Stimulated activated CD8-positive, alpha-beta memory T cell treated with anti-CD3 and anti-CD28 coated beads, Interleukin-4, amount 100 ng/mL, for 24 hours (primary cell): Measurements from ENCODE around the gene FYB2.
A peak's percentile ranks its signal among the peaks of the same experiment; 100 is the strongest.

Experiments used
- DNase-seq: peaks from one replicate; pipeline ENCODE4 v3.0.0-alpha.2; 2020; ENCODE audit warnings: low read depth

The FYB2 gene

DNA sequence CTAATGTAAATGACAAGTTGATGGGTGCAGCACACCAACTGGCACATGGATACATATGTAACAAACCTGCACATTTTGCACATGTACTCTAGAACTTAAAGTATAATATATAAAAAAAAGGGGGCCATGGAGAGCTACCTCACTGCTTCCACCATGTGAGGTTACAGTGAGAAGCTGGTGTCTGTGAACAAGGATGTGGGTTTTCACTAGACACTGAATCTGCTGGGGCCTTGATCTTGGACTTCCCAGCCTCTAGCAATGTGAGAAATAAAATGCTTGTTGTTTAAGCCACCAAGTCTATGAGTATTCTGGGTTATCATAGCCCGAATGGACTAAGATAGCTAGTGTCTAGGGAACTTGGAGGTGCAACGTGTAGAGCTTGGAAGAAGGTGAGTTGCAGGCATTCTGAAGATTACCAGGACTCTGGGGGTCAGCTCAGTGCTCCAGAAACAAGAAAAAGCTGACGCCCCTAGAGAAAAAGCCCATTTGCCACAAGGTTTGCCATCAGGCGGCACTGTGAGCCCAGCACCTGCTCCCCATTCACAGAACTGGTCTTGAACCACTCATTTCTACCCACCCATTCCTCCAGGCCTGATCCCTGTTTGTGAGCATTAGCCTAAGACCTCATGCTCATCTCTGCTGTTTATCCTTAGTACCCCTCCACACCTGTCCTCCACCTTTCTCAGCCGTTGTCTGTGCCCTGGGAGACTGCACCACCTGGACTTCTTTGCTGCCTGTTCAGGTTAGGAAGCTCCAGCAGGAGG lies 15.1 kb upstream of the FYB2 start:
- DNase-seq = no peak

DNA sequence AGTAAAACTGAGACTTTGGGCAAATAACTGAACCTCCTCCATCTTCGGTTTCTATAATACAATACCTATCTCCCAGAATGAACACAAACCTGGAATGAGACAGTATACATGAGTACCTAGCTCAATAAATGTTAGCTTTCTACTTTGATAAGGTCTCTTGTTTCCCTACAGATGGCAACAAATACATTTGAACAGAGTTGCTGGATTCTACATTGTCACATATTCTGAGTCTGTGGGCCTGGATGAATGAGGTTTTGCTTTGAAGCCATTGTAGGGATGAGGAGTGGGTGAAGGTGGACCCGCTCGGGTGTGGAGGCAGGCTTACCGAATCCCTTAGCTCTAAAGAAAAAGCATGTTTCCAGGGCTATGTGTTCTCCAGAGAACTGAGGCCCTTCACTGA lies 13.9 kb upstream of the FYB2 start:
- no peak for DNase-seq

DNA sequence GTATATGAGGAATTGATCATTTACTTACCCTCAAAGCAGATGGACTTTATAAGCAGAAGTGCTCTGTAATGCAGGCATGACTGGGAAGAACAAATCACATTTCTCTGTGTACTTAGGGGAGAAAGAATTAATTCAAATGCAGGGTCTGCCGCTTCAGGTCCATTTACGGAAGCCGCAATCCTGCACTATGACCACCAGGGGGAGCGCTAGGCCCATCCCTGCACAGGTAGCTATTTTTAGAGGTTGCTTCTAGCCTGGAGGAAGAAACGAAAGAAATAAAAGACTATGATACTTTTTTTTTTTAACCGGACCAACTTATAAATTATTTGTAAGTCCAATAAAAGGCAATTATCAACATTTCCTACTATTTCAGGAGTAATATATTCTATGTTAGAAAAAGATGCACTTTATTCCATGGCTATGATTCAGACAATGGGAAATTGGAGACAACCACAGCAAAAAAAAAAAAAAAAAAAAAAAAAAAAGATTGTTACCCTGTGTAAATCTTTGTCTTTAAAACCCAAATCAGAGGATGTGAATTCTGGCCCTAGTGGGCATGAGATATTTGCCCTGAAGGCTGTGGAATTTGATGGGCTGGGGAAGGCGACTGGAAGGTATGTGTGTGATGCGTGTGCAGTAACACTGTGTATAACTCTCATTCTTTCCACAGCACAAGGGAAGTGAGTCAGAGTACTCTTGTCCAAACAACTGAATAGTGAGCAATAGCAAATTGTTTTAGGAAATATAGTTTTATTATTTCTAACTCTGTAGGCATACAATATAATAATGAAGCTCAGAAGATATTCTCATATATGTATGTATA lies 12.9 kb upstream of the FYB2 start:
- DNase-seq = peak; percentile 38

DNA sequence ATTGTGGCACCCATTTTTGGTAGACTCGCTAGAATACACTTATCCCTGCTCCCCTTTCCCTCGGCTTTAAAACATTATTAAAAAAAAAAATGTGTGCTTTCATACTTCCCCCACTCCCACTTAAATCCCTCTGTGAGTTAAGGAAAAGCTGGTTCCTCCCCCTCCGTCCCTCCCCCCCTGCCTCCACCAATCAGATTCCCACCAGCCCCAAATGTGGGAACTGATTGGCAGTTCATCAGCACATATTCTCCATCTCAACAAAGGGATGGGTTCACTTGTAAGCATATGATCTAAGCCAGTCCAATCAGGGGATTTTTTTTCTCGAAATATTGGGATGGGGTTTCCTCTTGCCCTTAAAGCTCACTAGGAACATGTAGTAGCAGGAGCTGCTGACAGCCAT lies 10.8 kb upstream of the FYB2 start:
- DNase-seq = no peak

DNA sequence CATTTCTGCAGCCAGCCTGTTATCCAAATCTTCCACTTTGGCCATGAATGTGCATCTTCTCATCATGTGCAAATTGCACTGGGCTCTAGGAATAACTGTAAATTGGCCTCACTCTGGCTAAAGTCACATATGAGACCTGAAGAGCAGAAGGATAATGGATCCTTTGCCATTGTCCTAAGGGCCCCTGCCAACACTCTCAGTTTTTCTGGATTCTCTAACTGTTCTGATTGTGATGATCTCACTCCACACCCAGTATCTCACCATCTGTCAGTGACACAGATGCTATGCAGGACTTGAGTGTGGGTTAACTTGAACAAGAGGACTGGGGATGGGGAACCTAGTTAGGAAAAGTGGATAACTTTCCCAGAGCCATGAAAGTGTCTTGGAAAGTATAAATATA lies 8.5 kb upstream of the FYB2 start:
- DNase-seq = no peak

DNA sequence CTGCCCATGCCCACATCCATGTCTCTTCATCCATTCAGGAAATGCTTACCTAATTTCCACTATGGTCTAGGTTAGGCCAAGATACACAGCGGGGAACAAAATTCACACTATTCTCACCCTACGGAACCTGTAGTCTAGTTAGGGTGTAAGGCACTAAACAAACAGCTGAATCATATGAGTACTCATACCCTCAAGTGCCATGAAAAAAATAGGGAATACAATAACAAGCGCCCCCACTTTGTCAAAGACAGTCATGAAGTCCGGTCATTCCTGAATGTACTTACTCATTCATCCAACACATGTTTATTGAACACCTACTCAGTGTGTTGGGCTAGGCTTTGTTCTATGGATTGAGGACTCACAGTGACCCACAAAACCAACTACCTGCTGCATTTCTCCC lies 6.2 kb upstream of the FYB2 start:
- DNase-seq = no peak

DNA sequence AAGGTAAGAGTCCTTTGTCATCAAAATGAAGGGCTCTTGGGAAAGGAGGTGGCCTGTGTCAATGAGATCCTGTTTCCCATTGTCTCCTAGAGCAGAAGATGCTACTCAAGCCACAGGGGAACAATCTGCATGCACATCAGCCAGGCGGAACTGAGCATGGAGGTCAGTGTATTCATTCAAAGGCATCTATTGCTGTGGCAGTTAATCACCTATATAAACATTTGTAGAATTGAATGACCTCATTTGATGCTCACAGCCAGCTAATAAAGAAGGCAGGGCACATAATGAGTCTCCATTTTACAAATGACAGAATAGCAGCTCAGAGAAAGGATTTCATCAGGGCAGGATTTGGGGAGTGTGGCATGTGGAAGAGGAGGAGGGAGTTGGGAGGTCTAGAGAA lies 5.7 kb upstream of the FYB2 start:
- no peak for DNase-seq

DNA sequence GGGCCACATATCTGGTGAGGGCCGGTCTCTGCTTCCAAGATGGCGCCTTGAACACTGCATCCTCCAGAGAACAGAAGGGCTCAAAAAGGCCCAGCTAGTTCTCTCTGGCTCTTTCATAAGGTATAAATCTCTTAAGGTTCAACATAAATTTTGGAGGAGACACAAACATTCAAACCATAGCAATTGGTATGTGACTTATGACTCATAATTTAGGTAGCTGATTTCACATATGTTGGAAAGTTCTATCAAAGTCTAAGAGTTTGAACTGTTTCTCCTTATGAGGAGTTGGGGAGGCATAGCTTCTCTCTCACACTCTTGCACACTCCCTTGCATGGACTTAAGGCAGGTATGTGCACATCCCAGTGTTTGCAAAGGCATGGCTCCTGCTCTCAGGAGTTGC lies 5.1 kb upstream of the FYB2 start:
- no peak for DNase-seq

DNA sequence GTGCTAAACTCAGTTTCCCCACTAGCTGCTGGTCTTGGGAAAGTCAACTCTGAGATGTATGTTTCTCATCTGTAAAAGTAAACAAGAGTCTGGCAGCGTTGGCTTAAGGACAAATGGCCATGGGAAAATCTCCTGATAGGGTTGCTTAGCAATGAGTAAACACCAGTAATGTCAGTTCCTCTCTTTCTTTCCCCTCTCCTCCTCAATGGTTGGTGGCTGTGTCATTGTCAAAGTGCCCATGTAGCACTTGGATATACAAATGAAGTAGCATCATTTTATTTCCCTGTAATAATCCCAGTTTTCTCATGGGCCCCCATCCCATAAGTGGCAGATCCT lies 2.2 kb upstream of the FYB2 start:
- DNase-seq = no peak

DNA sequence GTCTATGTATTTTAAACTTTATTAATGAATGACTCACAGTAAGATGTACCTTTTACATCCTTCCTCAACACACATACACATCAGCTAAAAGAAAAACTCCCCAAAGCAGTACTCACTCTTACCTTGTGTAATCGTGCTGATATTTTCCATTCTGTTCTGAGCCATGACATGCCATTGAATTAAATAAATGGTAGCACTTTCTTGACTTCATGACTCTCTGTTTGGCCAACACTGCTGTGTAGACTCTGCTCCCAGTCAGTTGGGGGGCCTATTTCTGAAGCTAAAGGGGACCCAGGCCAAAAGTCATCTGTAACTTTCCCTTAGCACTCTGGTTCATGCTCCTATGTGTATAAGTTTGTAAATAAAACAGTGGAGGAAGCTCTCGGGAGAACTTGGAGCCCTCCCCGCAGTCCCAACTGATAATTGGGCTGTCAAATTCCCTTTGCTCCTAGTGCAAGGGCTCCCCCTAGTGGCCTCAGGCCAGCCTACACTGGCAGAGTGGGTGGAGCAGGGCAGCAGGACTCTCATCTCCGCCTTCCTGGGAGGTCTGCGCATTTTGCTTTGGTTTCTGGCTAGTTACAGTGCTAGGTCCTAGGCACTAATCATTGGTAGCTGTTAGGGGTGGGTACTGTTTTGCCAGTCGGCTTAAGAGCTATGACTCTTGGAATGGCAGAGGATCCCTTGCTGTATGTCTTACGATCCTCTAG lies 1.7 kb upstream of the FYB2 start:
- DNase-seq = peak; percentile 59

DNA sequence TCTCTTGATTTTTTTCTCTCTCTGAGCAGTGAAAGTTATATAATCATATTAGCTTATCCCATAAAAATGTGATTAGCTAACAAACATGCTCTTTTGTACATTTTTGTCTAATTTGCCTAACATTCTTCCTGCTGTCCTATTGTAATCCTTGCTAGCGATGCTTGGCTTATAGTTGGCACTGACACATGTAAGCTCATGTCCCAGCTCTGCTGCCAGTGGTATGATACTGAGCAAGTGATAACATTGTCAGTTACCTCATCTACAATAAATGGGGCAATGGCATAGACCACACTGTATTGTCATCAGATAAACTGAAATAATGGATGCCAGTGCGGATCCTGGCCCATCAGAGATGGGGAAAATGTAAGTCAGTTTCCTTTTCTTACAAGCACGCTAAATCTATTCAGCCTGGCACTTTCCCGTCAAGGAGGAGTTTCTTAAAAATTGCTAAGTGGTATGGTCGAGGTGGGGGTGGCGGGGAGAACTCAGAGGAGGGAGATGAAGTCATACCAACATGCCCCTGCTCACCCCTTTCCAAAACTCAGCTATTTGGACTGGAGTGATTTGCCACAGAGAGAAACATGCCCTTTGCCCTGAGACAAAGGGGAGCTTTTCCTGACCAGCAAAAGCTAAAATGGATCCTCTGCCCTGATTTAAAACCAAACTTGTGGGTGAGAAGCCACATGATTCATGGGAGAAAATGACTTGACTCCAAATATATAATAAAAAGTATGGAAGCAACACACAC lies 1.3 kb downstream of the FYB2 start:
- DNase-seq = no peak

DNA sequence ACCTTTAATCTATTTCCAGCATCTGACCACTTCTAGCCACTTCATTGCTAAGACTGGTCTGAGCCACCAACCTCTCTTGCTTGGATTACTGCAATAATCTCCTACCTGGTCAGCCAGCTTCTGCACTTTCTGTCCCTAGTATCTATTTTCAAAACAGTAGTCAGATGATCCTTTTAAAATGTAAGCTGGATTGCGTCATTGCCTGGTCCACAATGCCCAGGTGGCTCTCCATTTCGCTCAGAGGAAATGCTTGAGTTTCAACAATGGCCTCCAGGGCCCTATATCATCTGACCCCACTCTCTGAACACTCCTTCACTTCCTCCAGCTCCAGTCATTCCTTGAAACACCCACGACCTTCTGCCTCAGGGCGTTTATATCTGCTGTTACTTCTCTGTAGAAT lies 2.3 kb downstream of the FYB2 start:
- DNase-seq = no peak

DNA sequence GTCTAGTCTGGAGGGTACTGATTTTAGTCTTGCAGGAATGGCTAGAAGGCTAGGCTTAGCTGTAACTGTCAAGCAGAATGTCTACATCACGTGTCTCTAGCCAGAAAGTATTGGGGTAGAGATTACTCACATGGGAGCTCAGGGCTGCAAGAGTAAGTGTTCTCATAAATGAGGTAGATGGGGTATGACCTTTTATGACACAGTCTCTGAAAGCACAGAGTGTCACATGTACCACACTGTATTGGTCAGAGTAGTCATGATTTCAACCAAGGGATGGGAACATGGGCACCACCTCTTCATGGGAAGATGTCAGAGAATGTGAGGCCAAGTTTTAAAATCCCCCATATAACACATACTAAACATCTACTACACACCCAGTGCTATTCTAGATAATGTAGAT lies 2.9 kb downstream of the FYB2 start:
- DNase-seq = no peak

DNA sequence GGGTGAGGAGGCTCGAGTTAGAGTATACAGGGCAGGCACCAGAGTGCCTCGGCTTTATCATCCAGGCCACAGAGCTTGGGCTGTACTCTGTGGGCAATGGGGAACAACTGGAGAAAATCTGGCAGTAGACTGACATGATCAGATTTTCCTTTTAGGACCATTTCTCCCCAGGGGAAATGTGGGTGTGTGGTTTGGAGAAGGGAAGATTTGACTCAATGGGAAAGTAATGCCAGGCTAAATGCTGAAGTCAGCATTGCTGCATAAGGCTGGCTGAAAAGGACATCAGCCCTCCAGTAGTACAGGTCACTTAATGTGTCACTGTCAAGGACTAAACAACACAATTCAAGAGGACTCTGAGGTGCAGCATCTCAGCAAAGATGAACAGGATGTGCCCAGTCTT lies 5.0 kb downstream of the FYB2 start:
- DNase-seq = no peak

DNA sequence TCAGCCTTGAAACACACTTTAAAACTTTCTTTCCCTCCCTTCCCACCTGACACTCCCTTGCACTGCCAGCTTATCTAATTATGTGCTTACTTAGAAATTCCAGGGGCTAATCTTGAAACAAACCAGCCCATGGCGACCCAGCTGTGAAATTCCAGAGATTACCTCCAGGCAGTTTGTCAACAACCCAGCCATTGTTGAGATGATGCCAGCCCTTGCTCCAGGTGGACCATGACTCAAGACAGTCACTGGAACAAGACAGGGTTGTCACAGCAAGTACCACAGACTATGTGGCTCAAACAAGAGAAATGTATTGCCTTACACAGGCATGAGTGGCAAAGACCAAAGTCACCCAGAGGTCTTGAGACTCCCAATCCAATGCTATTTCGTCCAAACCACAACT lies 7.9 kb downstream of the FYB2 start:
- DNase-seq = no peak

DNA sequence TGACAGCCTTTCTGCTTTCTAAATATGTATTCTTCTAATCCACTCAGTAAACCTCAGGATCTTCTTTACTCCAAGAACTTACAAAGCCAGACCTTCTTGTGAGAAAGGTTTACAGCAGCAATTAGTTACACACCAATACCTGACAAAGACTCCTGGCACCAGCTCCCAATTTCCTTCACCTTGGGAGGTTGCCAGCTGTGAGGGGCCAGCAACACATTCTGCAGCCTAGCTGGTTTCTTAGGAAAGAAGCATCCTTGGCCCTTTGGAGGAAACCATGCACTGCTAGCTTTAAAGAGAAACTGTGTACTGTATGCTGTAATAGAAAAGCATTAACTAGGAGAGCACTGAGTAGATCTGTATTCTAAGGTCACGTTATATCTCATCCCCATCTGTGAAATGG lies 10.8 kb downstream of the FYB2 start:
- DNase-seq = no peak

DNA sequence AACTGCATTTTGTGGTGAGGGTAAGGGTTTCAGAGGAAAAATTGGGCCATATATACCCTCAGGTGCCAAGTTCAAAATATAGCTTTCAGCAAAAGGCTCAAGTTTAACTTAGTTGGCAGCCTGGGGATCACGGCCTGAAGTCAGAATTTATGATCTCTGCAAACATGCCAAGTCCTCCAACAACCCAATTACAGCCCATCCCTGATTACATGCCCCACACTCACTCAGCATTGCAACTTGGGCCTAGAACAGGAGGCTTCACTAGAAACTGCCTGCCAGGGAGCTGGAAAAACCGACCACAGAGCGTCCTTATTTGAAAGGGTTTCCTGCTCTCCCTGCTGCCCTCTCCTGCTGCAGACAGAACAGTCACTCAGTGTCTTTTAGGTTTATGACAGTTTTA lies 12.4 kb downstream of the FYB2 start:
- no peak for DNase-seq

DNA sequence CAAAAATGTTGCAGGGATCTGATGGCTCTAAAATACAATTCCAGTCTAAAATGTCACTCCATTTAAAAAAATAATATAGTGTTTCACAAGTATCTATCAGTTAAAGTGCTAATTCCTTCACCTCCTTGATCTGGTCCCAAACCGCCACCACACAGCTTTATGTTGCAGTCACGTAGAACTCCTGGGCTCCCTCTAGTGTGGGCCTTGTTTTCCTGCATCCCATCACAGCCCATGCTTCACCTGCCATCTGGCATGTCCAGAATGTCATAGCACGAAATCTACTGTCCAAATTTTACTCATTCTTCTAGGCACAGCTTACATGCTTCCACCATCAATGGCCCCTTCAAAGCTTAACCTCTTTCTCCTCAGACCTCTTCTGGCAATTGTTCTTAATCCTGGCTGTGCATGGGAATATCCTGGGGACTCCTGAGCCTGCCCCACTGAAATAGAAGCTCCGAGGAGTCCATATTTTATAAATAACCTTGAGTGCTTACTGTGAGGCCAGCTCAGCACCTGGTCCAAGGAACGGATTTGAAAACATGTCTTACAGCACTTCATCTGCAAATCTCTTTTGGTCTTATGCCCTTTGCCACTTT lies 15.5 kb downstream of the FYB2 start:
- DNase-seq = no peak

DNA sequence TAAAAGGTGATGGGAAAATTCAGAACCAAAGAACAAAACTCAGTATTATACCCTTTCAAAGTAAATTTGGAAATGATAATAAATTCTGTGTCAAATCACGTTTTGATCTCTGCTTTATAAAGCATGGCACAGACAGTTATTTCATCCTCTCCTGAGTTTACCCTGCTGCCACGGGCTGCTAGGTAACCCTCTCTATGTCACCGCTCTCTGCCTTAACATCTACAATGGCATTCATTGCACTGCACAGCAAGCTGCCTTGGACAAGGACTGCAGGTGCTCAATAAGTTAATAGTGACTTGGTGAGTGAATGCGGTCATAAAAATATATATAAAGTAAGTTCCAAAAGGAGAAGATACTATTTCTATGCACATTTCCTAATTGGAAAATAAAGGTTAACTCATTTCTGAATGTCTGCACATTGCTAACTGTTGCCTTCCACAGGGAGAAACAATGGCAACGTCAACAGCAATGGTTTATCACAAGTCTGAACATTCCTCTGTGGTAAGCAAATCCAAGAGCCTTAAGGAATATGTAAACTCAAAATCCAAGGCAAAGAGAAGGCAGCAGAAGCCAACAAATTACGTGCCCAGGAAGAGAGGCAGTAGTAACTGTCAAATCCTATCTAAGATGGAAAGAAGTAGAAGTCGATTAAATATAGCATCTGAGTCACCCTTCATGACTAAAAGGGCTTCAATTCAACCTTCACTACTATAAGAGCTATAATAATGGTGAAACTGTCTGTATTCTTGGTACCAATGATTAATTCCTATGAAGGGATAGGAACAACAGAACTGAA lies 19.4 kb downstream of the FYB2 start:
- DNase-seq = no peak

DNA sequence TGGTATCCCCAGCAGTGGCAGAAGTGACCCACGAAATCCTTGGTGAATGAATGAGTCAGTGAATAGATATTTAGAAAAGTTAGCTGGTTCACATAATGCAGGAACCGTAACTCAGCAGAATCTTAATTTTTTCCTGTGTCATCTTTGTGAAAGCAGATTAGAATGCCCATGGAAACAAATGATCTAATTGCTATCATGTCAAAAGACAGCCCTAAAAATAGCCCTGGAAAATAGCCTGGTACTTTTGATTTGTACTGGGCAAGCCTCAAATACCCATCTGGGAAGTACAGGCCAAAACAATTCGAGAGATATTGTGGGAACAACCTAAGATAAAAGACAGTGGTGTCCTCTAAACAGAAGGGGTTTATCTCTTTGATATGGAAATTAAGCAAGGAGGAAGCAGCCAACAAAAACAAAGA lies 21.1 kb downstream of the FYB2 start:
- no peak for DNase-seq

DNA sequence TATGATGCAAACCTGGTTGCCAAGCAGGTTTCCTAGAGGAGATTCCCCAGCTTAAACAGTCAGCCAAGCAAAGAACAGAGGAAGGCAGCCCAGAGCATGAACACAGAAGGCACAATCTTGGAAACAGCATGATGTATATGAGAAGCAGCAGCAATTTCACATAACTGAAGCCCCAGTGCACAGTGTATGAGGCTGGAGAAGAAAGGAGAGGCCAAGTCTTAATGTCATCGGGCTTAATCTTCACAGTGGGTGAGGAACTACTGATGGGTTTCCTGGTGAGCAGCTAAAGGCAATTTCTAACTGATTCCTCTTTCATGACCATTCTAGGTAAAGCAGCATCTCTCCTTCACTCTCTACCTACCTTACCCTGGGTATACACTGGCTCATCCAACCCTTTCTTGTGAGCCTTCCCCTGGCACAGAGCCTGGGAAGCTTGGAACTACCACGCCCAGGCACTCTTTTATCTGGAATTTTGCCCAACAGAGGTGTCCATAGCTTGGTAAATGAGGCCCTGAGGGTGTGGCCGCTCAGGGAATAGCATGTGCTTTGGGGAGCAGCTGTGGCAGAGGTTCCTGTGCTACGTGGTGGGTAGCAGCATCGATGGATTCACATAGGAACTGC lies 22.0 kb downstream of the FYB2 start:
- no peak for DNase-seq
